Measurements from ENCODE around the gene GABRA6. TPM values are rescaled to one million over a fixed set of nuclear protein-coding genes. Genes with fewer than 3 reads are reported as not detected.

Gene GABRA6
- total RNA-seq, 6 experiments from 2014 or later: not detected

DNA sequence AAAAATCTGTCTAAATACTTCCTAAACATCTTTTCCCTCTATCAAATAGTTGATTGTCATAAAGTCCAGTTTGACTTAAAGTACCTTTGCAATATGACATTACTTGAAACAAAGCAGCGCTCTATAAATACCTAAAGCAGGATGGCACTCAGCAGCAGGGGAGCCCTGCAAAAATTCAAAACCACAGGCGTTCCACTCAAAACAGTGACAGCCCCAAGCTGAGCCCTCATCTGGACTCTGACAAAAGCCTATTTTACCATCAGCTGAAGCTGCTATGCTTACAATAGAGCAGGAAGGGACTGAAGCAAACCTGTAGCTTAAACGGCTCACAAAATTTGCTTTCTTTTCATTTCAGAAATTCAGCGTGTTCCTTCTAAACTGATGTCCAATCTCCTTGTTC is 11.5 kb downstream of the GABRA6 start:
- H3K36me3 Mint-ChIP-seq (ENCODE audit: low read depth): no peaks in the 10 kb centered on the region
- H3K27me3 Mint-ChIP-seq (ENCODE audit: insufficient read depth): no peaks in the 10 kb centered on the region; the same call in 1 of the 2 replicates

DNA sequence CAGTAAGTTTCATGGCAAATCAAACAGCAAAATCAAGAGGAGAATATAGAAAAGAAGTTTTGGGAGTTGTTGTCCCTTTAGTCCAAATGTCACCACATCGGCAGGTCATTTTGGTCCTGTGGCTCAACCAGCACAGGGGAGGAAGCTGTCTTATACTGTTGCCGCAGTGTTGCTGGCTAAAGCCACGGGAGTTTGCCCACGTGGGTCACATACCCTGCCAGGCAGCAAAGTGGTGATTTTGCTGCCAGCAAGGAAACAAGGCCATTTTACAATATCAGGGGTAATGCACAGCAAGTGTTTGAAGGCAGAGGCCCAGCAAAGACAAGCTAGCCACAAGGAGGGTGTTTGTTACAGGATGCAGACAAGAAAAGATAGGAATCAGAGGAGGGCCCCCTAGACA is 14.5 kb downstream of the GABRA6 start:
- no peak overlapping the region for H3K4me3 Mint-ChIP-seq
- TF ChIP-seq, protein P1, sequence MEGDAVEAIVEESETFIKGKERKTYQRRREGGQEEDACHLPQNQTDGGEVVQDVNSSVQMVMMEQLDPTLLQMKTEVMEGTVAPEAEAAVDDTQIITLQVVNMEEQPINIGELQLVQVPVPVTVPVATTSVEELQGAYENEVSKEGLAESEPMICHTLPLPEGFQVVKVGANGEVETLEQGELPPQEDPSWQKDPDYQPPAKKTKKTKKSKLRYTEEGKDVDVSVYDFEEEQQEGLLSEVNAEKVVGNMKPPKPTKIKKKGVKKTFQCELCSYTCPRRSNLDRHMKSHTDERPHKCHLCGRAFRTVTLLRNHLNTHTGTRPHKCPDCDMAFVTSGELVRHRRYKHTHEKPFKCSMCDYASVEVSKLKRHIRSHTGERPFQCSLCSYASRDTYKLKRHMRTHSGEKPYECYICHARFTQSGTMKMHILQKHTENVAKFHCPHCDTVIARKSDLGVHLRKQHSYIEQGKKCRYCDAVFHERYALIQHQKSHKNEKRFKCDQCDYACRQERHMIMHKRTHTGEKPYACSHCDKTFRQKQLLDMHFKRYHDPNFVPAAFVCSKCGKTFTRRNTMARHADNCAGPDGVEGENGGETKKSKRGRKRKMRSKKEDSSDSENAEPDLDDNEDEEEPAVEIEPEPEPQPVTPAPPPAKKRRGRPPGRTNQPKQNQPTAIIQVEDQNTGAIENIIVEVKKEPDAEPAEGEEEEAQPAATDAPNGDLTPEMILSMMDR (IDR thresholded peaks at IDR 0.05): no peak
- no peaks in the 10 kb centered on the region; the same call in 1 of the 2 replicates for H3K27me3 Mint-ChIP-seq (ENCODE audit: insufficient read depth)
- H3K9me3 Mint-ChIP-seq: peaks cover 39% of the 10 kb centered on the region
- no peaks in the 10 kb centered on the region for H3K36me3 Mint-ChIP-seq (ENCODE audit: low read depth)
- no peak overlapping the region for H3K27ac Mint-ChIP-seq
- H3K4me1 Mint-ChIP-seq (ENCODE audit: low read depth): no peaks in the 10 kb centered on the region
- DNase-seq: no peak

More for the DNA sequence above, 11.5 kb downstream of the GABRA6 start:
- TF ChIP-seq, protein P1 (IDR thresholded peaks at IDR 0.05): no peak
- DNase-seq: no peak
- H3K4me3 Mint-ChIP-seq: no peak overlapping the region
- H3K27ac Mint-ChIP-seq: no peak overlapping the region
- H3K9me3 Mint-ChIP-seq: peaks cover 39% of the 10 kb centered on the region
- no peaks in the 10 kb centered on the region for H3K4me1 Mint-ChIP-seq (ENCODE audit: low read depth)

- H3K4me1 Mint-ChIP-seq (ENCODE audit: low read depth): no peaks in the 10 kb centered on the region
- TF ChIP-seq, protein P1 (IDR thresholded peaks at IDR 0.05): no peak
- no peak for DNase-seq
- no peaks in the 10 kb centered on the region for H3K36me3 Mint-ChIP-seq (ENCODE audit: low read depth)
- no peaks in the 10 kb centered on the region for H3K27me3 Mint-ChIP-seq (ENCODE audit: insufficient read depth)
- no peak overlapping the region for H3K4me3 Mint-ChIP-seq
- peaks cover 23% of the 10 kb centered on the region for H3K9me3 Mint-ChIP-seq
- no peak overlapping the region for H3K27ac Mint-ChIP-seq
These were observed 18.0 kb downstream of the GABRA6 start for GRCh38 chr5:161703528-161703927.

DNA sequence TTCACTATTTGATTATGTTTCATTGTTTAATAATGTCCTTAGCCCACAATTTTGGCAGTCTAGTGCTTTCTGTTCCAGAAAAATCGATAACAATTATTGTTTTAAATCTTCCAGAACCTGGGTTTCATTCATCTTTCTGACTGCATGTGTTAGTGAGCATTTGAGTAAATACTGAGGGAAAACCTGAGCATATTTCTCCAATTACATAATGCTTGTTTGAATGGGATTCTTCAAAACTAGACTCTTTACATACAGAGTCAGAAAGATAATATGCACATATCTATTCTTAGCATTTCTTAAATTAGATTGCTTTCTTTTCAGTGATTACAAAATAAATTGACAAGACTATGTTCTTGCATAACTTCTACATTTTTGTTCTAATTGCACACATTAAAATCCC is 21.9 kb downstream of the GABRA6 start:
- TF ChIP-seq, protein P1 (IDR thresholded peaks at IDR 0.05): no peak

GRCh38 chr5:161709239-161709638 is 23.7 kb downstream of the GABRA6 start:
- Mint-ChIP-seq H3K36me3 (ENCODE audit: low read depth) (no peaks in the 10 kb centered on the region), H3K27me3 (ENCODE audit: insufficient read depth) (no peaks in the 10 kb centered on the region), H3K27ac (no peak overlapping the region), H3K9me3 (peaks cover 21% of the 10 kb centered on the region), H3K4me3 (no peak overlapping the region), H3K4me1 (ENCODE audit: low read depth) (no peaks in the 10 kb centered on the region)
- TF ChIP-seq, protein P1 (IDR thresholded peaks at IDR 0.05): no peak
- no peak for DNase-seq

More for the DNA sequence above, 21.9 kb downstream of the GABRA6 start:
- H3K27me3 Mint-ChIP-seq (ENCODE audit: insufficient read depth): no peaks in the 10 kb centered on the region
- no peak overlapping the region for H3K27ac Mint-ChIP-seq
- peaks cover 14% of the 10 kb centered on the region for H3K9me3 Mint-ChIP-seq
- no peaks in the 10 kb centered on the region for H3K4me1 Mint-ChIP-seq (ENCODE audit: low read depth)
- no peaks in the 10 kb centered on the region for H3K36me3 Mint-ChIP-seq (ENCODE audit: low read depth)
- no peak for DNase-seq
- H3K4me3 Mint-ChIP-seq: no peak overlapping the region

- H3K27ac Mint-ChIP-seq: no peak overlapping the region
- H3K36me3 Mint-ChIP-seq (ENCODE audit: low read depth): no peaks in the 10 kb centered on the region
- peaks cover 27% of the 10 kb centered on the region for H3K9me3 Mint-ChIP-seq
- H3K4me3 Mint-ChIP-seq: no peak overlapping the region
- H3K27me3 Mint-ChIP-seq (ENCODE audit: insufficient read depth): no peaks in the 10 kb centered on the region
- TF ChIP-seq, protein P1 (IDR thresholded peaks at IDR 0.05): no peak
- no peak for DNase-seq
- no peaks in the 10 kb centered on the region for H3K4me1 Mint-ChIP-seq (ENCODE audit: low read depth)
These were observed 27.5 kb downstream of the GABRA6 start for GRCh38 chr5:161713042-161713441.

All from HFFc6 (cell line).